CD4-positive, alpha-beta T cell treated with Interleukin-1 beta for 1 hour (primary cell): Measurements from ENCODE around the gene KREMEN1.
A peak's percentile ranks its signal among the peaks of the same experiment; 100 is the strongest.
"Not testable (repeated sequence)": the region's sequence is repeated elsewhere in the genome, so short reads cannot be mapped to it uniquely, and the experiment has no call there.

Experiments
- DNase-seq, 2 donors: peaks; one replicate each; pipeline ENCODE4 v3.0.0-alpha.2; 2020 to 2022

Gene KREMEN1

DNA sequence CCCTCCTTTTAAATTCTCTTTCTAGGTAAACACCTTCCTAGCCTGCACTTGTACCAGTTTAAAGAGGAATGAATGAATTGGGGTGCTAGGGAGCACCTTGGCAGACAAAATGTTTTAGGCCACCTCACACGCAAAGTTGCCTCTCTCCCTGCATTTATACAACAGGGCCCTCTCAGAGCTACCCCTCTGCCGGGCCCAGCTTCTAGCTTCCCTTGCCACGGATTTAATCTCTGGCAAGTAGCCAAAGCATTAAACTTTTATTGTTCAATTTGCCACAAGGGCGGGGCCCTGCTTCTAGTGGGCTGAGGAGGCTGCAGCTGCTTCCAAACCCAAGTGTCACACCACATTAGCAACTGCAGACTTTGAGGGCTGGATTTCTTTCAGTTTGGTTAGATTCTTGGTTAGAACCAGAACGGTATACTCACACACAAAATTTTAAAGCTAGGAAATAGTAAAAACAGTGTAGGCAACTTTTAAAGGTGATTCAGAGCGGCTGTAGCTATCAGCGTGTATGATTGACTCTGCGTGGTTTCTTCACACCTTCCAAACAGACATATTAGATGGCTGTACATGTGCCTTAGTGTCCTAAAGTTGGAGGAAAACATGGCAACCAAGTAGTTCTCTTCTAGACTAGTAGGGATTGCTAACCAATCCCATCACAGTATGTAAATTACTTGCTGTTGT lies 6.5 kb downstream of the KREMEN1 start:
- peak in 1 of 2 donors; percentile 11 for DNase-seq

DNA sequence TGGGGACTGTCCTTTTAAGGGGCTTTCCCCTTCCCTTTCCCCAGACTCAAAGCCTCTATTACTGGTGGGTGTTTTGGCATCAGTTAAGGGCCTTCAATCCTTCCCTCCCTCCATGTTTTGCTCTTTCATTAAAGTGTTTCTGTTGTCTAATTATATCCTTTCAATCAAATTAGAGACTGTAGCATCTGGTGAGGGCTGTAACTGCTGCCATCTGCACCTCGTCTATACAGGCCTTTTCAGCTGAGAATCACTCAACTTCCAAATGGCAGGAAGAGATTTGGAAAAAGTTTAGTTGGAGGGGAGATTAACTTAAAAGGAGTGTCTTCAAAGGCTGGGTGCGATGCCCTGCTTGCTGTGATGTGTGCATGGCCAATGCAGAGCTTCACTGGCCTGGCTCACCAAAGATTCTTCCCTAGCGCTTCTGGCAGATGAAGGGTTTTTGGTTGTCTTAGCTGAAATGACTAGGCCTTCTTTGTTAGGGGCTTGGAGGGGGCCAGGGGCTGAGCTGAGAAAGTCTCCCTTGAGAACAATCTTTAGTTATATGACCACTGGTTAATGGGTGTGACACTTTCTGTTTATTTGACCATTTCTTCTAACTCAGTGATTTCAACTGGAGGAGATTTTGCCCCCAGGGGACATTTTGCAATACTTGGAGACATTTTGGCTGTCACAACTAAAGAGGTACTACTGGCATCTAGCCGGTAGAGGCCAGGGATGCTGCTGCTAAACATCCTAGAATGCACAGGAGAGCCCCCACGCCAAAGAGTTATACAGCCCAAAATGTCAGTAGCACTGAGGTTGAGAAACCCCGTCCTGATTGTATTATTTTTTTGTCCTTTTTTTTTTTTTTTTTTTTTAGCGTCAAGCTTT lies 7.5 kb downstream of the KREMEN1 start:
- no peak for DNase-seq

DNA sequence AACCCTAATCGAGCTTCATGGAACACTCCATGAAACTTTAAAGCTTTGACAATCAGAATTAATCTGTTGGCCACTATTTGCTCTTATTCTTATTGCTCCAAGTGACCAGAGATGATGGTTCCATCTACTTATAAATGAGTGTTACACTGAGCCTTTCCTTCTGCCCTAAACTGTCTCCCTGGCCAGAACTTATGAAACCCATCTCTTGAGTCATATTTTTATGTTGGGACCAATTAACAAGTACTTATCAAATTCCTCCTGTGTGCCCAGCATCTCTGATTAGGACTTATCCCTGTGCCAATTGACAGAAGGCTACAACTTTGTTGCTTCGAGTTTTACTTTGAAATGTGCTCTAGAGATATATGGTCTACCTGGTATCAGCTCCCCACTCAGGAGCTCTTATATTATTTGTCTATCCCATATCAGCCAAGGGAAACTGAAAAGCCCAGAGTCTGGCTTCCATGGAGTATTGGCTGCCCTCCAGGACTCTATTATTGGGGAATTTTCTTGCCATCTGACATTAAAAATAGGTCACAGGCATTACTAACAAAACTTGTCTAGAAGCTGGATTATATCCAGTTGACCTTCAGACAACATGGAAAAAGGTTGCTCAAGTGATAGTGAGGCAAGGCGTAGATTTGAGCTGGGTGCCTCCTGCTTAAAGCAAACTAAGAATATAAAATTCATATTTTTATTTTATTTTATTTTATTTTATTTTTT lies 8.8 kb downstream of the KREMEN1 start:
- DNase-seq: no peak

DNA sequence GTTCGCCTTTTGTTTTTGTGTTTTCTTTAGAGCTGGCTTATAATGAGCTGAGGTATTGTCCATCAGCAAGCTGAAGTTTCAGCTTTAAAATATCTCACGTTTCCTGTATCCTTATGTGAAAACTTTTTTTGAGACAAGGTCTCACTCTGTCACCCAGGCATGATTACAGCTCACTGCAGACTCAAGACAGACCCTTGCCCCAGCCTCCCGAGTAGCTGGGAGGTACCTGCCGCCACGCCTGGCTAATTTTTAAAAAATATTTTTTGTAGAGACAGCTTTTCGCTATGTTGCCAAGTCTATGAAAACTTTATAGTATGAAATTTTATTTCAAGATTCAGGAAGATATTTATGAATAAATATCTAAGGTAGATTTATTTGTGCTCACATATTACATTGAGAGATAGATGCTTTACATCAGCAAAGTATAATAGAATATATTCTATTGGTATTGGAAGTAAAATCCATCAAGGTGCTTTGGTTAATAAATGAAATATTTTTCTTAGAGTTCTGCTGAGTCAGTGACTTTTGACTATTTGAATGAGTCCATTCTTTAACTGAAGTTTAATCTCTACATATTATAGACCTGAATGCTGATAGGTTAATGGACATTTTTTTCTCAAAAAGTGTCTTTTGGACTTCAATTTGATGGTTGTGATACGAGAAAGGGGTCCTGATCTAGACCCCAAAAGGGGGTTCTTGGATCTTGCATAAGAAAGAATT lies 10.2 kb downstream of the KREMEN1 start:
- no peak for DNase-seq

DNA sequence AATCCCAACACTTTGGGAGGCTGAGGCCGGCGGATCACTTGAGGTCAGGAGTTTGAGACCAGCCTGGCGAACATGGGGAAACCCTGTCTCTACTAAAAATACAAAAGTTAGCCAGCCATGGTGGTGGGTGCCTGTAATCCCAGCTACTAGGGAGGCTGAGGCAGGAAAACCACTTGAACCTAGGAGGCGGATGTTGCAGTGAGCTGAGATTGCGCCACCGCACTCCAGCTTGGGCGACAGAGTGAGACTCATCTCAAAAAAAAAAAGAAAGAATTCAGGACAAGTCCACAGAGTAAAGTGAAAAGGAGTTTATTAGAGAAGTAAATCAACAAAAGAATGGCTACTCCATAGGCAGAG lies 10.7 kb downstream of the KREMEN1 start:
- DNase-seq: not testable (repeated sequence)

DNA sequence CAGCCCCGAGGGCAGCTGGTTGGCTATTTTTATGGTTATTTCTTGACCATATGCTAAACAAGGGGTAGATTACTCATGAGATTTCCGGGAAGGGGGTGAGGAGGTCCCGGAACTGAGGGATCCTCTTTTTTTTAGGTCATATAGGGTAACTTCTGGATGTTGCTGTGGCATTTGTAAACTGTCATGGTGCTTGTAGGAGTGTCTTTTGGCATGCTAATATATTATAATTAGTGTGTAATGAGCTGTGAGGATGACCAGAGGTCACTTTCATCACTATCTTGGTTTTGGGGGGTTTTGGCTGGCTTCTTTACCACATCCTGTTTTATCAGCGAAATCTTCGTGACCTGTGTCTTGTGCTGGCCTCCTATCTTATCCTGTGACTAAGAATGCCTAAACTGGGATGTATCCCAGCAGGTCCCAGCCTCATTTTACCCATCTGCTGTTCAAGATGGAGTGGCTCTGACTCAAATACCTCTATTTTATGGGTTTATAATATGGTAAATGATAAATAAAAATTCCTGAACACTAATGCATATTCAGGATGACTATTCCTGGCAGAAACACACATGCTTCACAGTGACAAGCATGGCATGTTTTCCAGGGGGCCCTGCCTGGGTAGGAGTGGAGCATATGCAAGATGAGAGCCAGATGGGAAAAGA lies 11.2 kb downstream of the KREMEN1 start:
- no peak for DNase-seq

DNA sequence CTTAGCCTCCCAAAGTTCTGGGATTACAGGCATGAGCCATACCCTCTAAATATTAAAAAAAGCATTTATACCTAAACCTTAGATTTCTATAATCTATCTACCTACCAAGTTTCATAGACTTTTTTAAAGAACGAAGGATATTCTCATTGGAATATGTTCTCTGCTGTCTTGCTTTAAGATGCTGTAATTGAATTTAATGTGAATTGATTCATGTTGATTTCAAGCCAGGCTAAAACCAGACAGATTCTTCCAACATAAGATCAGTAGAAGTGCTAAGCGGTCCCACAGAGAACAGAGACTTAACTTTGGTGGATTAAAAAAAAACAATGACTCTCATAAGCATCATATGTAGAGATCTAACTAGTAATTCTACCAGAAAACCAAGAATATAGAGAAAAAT lies 14.2 kb downstream of the KREMEN1 start:
- no peak for DNase-seq

DNA sequence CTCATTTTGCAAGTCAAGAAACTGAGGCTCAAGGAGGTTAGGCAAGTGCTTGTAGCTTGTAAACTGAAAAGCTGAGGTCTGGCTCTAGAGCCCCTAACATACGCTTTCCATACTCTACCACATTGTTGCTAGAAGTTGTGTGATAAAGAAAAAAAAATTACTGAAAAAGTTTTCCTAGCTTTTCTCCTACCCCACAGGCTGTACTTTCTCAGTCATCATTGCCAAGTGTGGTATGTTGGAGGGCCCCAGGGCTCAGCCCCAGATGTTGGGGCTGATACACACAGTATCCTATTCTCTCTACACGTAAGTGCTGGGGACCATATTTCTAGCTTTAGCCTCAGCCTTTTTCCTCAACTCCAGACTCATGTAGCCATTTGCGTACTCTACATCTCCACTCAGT lies 16.0 kb downstream of the KREMEN1 start:
- DNase-seq: no peak

DNA sequence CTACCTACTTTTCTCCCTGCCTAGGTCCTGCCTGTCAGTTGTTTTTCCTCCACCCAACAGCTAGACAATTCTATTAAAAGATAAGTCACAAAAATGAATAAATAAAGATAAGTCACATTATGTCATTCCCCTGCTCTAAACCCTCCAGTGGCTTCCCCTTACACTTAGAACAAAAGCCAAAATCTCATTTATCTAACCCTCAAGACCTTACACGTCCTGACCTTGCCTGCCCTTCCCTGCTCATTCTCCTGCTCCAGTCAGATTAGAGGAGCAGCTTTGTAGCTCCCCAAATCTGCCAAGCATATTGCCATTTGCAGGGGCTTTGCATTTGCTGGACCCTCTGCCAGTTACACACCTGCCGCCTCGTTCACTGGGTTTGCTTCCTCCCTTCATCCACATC lies 16.7 kb downstream of the KREMEN1 start:
- no peak for DNase-seq

DNA sequence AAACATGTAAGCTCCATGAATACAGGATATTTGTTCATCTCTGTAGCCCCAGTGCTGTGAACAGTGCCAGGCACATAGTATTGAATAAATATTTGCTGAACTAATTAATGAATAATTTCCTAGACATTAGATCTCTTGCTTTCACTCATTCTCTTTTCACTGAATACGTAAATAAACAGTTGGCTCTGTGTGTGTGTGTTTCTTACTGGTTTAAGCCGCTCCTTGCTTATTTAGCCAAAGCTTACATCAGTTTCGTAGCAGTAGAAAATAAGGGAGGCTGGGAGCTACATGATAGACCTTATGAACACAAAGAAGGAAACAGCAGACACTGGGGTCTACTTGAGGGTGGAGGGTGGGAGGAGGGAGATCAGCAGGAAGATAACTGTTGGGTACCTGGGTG lies 17.2 kb downstream of the KREMEN1 start:
- DNase-seq: no peak

DNA sequence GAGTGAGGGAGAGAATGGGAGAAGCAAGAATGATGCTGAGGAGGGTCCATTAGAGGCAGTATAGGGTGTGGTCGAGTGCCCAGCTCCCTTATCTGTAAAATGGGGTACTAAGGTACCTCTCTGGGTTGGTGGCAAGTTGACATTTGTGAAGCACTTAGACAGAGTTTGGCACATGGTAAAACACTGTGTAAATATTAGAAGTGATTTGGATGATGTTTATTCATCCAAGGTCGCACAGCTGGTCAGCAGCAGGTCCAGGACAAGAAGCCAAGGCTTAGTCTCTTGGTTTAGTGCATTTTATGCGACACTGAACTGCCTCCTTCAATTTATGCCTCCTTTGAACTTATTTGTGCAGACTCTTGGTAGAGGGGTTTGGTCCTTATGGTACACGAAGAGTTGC lies 19.4 kb downstream of the KREMEN1 start:
- DNase-seq: no peak

DNA sequence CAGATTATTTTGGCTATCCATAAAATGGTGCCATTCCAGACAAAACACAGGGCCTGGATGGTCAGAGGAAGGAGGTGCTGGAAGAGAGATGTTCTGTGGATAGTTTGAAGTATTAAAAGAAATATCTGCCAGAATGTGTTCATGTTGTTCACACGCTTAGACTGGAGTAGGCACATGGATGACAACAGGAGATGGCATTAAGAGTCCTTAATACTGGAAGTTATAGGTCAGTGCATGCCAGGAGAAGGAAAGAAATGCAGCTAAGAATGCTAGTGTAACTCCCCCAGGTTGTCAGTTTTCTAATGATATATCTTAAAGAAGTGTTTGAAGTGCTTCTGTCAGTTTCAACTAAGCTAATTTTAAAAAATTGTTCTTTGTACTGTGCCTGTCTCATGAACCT lies 20.2 kb downstream of the KREMEN1 start:
- no peak for DNase-seq

DNA sequence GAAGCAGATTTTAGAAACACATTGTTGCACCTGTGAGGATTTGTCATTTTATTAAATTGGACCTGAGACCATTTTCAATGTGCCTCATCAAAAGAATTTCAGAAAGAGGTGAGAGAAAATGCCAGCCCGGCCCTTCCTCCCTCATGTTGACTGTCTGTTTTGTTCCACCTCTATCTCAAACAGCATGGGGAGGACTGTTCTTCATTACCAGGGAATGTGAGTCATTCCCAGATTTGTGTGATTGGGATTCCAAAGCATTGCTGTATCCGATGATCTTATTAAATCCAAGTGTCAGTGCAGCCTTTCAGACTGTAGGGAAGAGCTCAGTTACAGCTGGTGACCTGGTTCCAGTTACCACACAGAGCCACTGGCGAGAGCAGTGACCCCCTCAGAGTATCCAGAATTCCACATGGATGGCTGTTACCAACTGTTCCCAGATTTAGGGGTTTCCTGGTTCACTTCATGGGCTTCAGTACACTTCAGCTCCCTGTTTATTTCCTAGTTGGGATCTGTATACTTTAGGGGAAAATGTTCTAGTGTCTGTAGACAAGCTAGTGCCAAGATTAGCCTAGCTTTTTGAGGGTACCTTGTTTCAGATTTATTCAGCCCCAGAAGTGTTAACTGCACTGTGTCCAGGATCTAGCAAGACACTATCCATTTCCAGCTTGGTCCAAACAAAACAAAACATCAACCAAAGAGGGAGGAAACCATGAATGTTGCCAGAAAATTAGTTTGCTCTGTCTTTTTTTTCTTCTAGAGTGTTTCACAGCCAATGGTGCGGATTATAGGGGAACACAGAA lies 20.9 kb downstream of the KREMEN1 start:
- DNase-seq: no peak

DNA sequence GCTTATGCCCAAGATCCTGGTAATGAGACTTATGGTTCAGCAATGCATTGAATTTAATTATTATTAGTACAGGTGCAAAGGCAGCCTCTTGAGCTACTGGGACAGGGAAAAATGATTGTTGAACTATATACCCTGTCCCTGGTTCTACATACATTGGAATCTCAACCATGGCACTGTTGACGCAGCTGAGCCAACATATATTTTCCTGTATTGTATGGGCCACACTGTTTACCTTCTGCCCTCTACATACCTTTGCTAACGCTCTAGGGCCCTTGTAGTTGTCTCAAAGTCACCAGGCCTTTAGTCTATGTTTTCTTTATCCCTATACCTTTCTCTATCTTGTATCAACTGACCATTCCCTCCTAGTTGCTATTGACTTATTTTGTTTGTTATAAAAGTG lies 22.6 kb downstream of the KREMEN1 start:
- DNase-seq: no peak

DNA sequence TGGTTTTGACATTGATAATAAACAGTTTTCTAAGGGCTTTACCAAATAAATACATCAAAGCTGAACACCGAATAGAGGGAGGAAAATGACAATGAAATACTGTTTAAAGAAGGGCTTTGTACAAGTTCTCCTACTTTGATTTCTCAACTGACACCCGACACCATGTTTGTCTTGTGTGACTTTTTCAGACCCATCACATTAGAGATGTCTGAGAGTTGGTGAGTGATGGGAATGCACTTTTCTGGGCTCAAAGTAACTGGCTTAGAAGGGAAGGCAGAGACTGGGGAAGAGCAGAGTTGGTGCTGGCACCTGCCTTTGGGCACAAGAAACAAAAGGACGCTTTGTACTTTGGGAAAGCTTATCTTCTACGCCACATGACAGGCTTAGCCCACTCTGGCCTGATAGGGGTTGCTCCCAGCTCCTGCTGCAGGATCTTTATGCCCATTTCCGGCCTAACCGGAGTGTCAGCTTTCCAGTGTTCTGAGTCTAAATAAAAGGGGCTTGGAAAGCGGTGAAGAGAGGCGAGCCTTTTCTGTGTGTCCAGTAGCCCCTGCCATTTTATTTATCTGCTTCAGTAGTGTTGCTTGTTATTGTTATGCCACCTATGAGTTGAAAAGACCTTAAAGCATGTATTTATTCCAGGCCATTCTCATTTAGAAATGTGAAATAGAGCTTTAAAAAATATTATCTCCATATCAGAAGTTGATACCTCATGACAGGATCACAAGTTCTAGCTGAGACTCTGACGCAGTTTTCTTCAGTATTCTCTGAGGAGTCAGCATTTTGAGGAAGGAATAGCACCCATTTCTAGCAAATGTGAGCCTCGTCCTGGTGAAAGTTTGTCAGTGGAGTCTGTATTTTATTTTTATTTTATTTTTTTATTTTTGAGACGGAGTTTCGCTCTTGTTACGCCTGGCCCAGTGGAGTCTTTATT lies 24.2 kb downstream of the KREMEN1 start:
- no peak for DNase-seq

DNA sequence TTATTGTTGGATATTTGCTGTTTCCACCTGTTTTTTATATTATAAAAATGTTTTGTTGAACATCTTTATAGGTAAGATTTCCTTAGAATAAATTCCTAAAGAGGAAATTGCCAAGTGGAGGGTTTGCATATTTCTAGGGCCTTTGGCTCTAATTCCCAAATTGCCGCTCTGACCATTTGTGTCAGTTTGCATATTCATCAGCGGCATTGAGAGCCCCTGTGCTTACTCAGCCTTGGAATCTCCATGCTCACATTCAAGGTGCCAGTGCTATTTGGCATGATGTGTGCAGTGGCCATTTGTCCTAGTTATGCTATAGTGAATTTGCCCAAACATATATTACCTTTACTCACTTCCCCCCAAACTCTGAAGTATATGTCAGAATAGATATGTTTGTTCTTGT lies 25.5 kb downstream of the KREMEN1 start:
- DNase-seq: no peak

DNA sequence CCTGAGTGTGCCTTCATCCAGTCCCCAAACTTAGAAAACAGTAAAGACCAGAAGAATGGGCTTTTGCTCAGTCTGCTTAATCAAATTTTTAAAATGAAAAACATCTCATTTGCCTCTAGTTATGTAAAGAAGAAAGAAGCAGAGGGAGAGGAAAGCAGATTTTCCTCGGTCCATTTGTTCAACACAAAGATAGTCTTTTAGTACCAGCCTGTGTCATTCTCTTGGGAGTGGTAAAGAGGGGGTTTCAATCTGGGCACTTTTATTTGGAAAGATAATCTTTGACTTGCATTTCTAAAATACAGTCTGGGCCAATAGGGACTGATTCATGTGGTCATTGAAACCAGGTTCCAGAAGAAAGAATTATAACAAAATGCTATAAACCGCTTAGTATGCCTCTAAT lies 29.5 kb downstream of the KREMEN1 start:
- no peak for DNase-seq

DNA sequence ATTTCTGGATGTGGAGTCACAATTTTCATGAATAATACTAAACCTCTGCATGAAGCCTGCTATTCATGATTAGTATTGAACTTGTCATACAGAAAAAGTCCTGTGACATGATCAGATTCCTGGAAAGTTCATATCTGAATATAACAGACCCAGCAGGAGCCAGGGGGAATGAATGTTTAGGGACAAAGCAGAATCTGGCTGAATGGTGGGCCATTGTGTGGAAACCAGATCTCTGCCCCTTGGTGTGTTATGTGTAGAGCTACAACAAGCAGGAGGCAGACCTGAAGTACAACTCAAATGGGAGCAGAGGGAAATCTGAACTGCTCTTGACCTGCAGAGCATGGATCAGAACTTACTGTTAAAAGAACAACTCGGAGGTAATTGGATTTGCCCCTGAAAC lies 30.3 kb downstream of the KREMEN1 start:
- no peak for DNase-seq

DNA sequence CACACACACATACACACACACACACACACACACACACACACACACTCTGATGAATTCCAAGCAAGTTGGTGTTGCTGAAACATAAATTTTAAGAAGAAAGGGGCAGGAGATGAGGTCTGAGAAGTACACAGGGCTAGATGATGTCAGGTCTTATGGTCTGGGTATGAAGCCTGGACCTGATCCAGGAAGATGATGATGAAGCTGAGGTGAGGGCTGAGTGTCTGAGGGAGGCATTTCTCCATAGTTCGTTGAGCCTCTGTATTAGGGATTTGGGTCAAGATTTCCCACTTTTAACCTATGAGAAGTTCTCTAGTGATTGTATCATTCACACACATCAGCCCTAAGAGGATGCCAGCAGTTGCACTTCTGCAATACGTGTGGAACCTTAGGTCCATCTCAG lies 32.6 kb downstream of the KREMEN1 start:
- no peak for DNase-seq

DNA sequence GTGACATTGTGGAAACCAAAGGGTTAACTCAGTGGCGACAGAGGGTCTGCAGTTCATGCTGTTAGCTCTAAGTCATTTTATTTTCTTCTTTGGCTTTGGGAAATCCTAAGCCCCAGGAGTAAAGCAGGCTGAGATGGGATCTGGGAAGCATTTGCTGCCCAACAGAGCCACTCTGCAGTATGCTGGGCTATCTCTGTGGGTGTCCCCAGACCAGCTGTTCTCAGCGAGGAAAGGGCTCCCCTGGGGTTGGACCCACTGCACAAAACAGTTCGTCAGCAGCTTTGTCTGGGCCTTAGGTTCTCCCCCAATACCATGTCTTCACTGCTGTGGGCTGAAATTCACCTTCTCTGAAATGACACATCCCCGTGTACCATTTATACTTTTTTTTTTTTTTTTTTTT lies 34.0 kb downstream of the KREMEN1 start:
- DNase-seq: no peak

DNA sequence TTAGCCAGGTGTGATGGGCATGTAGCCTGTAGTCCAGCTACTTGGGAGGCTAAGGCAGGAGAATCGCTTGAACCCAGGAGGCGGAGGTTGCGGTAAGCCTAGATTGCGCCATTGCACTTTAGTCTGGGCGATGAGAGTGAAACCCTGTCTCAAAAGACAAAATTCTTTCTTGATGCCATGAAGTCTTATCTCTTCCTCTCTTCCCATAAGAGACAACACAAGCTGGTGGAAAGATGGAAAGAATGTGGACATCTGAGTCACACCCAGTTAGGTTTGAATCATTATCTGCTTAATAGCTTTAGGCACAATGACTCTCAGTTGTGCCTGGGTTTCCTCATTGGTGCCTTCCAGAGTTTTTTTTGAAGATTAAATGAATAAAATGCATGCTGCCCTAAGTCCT lies 35.3 kb downstream of the KREMEN1 start:
- DNase-seq: no peak
